HG03039 (cell line): ENCODE data around the gene SLC39A11.

Source experiments
- ATAC-seq: cut with Tn5 transposase; IDR thresholded peaks from one replicate; pipeline ENCODE4 v1.9.1; 2021; ENCODE audit warnings: mild to moderate bottlenecking, moderate library complexity; ENCODE audit not compliant: unreplicated experiment

Gene SLC39A11

DNA sequence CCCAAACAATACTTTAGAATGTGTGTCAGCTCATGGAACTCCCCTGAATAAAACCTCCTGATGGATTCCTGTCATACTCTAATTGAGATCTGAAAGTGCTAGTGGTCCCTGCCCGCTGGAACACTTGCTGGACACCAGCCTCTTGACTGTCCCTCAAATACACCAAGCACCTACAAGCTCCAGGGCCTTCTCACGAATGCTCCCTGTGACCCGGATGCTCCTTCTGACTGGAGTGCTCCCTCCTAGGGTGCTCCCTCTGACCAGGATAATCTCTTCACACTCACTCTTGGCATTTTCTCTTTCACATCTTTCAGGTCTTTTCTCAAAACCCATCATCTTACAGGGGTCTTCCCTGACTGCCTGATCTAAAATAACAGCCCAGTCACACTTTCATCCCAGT is 205.9 kb downstream of the SLC39A11 start:
- ATAC-seq, result no peak

DNA sequence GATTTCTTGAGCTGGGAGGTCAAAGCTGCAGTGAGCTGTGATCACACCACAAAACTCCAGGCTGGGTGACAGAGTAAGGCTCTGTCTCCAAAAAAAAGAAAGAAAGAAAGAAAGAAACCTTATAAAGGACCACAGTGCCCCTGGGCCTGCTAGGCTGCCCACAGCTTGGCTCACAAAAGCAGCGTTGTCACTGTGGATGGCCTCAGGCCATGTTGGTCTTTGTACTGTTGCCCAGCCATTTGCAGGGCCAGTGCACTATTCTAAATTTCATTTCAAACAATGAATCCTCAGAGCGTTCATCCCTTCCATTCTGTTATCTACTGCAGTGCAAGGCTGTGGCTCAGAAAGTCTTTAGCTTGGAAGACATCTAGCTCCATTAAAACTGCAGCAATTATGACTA is 208.4 kb downstream of the SLC39A11 start:
- no peak for ATAC-seq

DNA sequence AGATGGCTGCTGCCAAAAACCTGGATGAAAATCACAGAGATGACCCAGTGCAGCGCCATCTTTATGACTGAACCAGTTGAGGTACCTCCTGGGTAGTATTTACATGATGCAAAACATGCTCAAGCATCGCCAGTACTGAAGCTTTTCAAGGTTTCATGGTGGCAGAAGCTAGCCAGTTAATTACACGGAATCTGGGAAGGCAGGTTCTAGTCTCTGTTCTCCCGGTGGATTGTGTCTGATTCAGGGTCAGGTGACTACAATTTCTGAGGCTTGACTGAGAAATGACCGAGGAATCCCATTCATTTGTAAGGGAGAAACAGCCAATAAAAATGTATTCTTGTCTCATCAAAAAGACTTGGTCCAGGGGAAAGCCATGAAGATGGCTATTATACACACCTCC is 209.1 kb downstream of the SLC39A11 start:
- no peak for ATAC-seq

DNA sequence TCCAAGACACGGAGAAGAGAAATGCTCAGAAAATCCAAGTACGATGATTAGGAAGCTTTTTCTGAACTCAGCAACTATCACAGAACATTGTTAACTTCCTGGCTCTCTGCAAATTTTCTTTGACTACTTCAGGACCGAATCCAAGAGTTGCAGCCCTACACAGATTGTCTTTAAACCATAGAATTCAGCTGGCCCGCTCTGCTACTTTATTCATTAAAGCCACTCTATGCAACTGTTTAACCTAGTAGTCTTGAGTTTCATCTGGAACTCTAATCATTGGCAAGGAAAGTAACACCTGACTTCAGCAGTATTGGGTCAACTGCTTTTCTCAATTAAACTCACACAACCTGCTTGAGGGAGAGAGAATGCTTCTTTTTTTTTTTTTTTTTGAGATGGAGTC is 210.1 kb downstream of the SLC39A11 start:
- ATAC-seq, result no peak

DNA sequence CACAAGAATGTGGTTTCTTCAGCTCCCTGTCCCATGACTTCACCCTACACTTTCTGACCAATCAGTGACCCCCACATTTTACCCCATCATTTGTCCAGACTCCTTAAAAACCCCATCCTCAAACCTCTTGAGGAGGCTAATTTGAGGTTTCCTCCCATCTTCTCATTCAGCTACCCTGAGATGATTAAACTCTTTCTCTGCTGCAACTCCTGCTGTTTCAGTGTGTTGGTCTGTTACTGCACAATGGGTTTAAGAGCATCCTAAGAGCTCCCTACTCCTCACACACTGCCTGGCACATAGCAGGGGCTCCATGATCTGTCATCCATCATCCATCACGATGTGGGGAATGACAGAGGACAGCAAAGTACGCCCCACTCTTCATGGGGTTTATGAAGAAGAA is 212.6 kb downstream of the SLC39A11 start:
- no peak for ATAC-seq

DNA sequence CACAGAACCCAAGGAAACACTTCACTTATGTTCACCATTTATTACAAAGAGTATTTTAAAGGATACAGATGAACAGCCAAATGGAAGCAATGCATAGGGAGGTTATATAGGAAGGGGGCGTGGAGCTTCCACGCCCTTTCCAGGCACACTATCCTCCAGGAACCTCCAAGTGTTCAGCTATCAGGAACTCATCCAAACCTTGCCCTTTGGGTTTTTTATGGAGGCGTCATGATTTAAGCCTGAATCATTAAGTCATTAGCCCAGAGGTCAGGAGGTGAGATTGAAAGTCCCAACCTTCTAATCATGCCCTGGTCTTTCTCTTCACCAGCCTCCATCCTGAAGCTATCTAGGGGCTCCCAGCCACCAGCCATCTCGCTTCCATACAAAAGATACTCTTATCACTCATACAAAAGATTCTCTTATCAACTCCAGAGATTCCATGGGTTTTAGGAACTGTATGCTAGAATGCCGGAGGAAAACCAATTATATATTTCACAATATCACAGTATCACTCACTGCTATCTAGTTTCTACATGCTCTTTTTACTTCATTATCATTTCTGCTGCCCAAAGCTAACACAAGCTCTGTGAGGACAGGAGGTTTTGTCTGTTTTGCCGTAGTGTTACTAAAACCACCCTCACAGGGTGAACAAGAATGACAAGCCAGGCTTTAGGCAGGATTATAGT is 213.4 kb downstream of the SLC39A11 start:
- no peak for ATAC-seq

DNA sequence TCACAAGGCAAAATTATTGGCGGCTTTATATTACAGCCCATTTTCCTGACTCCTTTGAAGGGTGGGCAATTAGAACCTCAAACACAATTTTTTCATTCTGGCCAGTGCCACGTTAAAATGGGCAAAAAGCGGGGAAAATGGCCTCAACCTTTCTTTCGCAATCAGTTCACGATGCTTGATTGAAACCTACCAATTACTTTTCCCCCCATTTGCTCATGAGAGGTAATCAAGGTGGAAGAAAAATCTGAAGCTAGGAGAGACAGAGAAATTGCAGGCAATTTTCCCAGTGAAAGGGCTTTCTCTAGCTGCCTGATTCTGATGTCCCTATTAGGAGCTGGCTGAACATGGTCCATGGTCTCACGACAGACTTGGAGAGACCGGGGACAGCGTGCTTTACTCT is 215.1 kb downstream of the SLC39A11 start:
- no peak for ATAC-seq

DNA sequence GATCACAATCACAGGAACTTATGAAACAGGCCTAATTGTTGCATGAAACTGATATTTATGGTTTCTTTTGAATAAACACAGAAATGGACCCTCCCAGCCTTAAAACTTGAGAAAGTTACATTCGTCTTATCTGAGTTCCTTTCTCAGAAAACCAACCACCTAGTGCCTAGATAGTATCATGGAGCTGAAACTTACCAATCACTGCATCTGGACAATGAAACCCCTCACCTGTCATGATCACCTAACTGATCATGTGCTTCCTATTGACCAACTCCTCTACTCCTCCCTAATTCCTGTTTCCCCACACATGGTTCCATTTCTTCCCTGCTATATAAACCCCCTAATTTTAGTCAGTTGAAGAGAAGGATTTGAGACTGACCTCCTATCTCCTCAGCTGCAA is 216.1 kb downstream of the SLC39A11 start:
- no peak for ATAC-seq

DNA sequence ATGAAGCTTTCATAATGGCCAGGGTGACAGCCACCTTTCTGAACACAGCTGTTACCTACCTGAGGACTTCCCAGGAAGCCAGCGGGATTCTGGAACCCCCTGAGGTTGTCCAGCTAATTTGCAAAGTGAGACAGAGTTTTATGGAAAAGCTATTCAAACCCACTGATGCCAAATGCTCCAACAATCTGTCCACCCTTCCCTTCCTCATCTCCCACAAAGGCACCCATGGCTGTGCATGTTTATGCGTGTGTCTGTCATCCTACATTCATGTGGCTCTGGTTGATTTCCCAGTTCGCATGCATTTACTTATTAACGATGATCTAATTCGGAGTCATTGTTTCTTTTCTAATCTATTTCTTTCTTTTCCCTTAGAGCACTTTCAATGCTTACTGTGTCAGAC is 217.1 kb downstream of the SLC39A11 start:
- ATAC-seq, result no peak

DNA sequence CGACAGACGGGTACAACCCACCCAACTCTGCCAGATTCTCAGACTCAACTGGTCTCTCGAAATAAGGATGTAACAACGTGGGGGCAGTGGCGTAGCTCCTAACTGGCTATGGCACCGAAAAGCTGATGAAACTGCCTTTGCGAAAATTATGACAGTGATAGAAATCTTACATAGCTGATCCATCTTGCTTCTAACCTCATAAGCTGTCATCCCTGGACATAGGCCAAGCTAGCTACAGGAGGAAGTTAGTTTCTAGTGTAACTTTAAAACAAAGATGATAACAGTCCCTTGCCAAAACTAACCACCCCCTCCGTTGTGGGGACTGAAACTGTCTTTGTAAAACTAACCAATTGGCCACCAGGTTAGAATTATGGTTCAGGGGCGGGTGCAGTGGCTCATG is 220.1 kb downstream of the SLC39A11 start:
- no peak for ATAC-seq

DNA sequence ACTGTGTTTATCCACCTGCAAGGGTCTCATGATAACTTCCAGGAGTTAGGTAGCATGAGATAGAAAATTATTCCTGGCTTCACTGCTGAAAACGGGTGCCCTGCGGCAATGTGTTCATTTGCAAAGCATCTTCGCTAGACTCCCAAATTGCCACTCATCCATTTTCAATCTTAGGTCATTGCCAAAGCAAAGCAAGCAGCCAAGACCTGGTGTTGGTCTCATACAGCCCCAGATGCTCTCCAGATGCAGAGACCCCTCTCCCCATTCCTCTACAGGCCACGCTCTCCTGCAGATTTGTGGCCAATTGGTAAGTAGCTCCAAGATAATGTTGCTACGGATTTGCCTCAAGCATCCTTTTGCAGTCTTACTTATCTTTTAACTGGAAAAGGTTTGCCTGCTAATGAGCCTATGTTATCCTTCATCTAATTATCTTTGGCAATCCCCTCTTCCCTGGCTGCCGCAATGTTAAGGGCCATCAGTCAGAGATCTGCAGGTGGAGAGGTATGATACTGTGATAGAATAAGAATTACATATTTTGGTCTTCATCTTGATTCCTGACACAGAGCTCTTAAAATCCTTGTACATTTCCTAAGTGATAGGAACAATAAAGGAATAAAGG is 222.0 kb downstream of the SLC39A11 start:
- ATAC-seq, result no peak

DNA sequence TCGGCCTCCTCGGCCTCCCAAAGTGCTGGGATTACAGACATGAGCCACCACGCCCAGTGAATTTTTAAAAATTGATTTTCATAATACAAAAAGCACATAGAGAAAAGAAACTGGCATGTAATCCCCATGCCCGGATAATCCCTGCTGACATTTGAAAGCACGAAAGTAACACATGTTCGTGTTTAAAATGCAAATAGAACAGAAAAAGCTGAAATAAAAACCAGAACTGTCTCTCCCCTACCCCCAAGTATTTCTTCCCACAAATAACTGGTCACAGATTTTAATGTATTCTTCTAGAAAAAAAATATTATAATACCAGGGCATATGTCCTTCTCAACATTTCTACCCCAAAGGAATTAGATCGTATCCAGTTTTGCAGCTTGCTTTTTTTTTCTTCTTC is 222.9 kb downstream of the SLC39A11 start:
- ATAC-seq, result no peak

DNA sequence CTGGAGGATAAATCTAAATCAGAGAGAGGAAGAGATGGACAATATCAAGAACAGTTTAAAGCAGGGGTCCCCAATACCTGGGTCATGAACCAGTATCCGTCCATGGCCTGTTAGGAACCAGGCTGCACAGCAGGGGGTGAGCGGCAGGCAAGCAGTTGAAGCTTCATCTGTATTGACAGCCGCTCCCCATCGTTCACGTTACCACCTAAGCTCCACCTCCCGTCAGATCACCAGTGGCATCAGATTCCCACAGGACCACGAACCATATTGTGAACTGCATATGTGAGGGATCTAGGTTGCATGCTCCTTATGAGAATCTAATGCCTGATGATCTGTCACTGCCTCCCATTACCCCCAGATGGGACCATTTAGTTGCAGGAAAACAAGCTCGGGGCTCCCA is 226.5 kb downstream of the SLC39A11 start:
- ATAC-seq, result no peak

DNA sequence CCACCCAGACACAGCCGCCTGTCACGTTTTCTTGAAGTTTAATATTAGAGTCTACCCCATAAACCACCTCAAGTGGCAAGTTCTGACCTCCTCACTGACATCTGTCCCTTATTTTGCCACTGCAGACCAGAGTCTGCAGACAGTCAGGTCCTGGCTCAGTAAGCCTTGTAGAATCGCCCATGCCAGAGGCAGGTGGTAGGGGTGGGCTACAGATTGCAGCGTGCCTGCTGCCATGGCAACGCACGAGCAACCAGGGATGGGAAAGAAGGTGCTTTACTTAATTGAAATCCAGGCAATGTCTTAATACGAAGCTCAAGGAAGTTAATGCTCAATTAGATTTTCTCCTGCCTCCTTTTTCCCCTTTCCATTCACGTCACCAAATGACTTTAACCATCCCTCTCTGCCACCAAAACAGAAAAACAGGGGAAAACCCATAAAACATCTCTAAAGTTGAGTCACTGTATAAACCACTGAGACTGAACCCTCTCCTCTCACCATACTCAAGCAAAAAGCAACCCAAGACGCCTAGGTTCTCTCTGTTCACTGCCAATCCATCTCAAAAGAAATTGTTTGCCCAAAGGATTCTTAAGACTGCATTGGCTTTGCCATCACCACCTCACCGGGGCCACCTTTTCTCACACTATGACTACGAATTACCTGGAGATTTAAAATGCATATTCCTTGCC is 228.8 kb downstream of the SLC39A11 start:
- ATAC-seq, result no peak

DNA sequence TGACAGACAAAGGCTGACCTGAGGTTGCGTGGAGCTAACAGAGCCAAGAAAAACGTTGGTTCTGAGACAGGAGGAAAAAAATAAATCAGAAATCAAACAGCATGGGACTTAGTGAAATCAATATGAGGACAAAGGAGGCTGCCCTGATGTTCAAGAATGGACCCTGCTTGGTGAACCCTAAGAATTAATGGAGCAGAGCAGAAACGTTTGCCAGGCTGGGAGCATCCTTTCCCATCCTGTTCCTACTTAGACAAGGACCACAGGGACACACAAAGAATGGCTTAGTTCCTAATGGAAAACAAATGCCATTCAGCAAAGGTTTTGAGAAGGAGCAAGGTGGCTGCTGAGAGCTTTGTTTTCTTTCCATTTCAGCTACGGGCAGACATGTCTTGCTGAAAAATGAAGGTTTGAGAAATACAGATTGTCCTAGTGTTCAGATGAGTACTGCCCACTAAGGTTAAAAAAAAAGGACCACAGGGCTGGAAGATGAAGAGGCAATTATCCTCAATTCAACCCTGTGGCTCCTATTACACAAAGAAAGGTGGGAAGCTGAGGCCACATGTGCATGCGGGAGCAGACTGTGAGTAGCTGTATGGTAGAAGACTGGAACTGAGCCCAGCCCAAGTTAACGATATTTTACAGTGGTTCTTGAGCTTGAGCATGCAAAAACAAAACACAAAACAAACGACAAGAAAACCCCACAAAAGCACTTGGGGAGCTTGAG is 230.1 kb downstream of the SLC39A11 start:
- ATAC-seq, result no peak

DNA sequence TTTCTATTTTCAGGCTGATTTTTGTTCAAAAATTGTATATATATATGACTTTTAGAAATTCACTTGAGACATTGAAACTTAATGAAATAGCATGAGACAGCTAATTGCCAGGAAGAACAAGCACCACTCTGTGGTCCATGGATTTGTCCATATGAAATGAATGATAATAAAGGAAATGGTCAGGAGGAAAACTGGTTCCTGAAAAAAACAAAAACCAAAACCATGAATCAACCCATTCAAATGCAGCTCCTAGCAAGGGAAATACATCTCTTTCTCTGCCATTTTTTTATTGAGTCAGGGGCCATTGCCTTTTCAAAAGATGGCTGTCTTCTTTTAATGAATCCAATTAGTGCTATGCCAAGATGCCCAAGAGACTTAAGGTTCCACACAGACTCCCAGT is 230.7 kb downstream of the SLC39A11 start:
- no peak for ATAC-seq

DNA sequence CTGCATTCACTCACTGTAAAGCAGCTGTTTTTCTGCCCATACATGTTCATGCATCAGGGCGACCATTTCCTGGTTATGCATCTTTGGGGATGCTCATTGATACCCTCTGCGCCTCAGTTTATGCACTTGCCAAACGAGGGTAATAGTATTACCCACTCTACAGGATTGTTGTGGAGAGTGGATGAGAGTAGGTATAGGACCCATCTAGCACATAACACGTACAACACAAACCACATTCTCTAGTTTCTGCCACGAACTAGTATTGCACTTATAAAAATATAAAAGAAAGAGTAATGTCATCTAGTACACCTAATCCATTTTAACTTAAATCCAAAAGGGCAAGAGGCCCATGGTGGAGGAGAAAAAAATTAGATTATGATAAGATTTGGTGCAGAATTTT is 231.7 kb downstream of the SLC39A11 start:
- ATAC-seq, result no peak

DNA sequence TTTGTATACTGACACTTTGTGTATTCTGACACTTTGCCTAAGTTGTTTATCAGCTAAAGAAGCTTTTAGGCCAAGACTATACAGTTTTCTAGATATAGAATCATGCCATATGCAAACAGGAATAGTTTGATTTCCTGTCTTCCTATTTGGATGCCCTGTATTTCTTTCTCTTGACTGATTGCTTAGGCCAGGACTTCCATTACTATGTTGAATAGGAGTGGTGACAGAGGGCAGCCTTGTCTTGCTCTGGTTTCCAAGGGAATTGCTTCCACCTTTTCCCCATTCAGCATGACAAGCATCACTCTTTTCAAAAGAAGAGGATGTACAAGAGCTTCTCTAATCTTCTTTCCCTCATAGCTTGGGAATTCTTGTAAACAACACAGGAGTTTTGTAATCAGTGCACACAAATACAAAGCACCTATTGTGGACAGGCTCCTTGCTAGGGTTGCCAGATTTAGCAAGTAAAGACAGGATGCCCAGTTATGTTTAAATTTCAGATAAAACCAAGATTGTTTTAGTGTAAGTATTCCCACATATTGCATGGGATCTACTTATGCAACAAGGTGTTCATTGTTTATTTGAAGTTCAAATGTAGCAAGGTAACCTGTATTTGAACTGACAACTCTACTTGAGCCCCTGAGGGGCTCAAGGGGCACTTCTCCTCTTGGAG is 233.5 kb downstream of the SLC39A11 start:
- ATAC-seq, result no peak

DNA sequence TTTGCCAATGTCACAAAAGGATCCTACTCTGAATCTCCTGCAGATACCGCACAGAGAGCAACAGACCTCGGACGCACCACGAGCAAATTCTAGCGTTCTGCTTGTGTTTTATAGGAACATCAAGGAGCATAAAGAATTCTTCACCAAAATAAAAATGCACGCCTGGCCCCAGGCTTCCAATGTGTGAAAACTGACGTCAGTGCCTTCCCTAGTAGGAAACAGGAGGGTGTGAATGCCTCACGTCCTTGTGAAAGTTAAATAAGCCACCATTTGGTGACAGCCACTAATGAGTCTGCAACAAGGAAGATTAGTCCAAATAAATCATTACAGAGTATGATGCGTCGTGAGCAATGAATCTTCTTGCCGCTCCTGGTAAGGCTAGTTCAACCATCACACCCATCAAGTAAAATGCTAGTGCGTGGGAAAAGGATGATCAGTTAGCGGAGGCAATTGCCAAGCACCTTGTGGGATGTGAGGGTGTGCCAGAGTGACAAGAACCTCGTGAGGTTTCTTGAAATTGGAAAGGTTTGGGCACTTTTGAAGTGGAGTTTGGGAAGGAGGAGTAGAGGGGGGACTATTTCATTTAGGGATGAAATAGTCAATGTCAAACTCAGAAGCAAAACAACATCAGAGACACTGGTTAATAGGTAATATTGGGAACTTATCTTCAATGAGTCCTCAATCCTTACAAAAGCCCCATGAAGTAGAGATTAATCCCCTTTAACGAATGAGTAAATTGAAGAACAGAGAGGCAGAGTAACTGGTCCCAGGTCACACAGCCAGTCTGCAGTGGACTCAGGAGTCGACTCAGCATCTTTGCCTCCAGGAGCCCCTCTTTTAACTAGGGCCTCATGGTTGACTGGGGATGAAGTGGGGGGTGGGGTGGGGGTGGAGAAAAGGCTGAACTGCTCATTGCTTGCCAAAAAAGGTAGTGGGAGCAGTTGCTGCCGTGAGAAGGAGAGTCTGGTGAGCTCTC is 238.8 kb downstream of the SLC39A11 start:
- no peak for ATAC-seq
